Measurements from ENCODE around the gene TTK. TPM values are rescaled to one million over a fixed set of nuclear protein-coding genes. Genes with fewer than 3 reads are reported as not detected.

Gene TTK
- total RNA-seq, 1 donor from 2014 or later = 0.25 TPM

DNA sequence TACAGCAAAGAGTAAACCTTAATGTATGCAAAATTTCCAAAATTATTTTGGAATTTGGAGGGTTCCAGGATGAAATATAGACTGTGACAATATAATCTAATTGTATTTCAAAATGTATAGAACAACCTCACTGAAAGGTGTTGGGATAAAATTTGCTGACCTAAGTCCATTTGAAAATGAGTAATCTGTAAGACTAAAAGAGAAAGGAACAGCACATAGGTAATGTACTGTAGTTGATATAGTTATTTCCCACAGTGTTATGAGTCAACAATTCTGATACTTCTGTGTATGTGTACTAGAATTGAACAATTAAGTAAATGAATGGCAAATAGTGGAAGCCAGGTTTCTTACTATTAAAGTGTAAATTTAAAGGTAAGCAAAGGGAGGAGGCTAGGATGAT lies 33.3 kb upstream of the TTK start:
- intact Hi-C loops (cut with micrococcal nuclease) = no loop called here

GRCh38 chr6:79981652-79982051 lies 22.8 kb upstream of the TTK start:
- no peaks in the 10 kb centered on the region for H3K9me3 ChIP-seq (replicated peaks)
- no peak overlapping the region for H3K4me3 ChIP-seq
- no peaks in the 10 kb centered on the region for H3K4me1 ChIP-seq
- no peaks in the 10 kb centered on the region for H3K27me3 ChIP-seq (ENCODE audit: low read depth)
- H3K27ac ChIP-seq (replicated peaks) = no peak overlapping the region
- H3K36me3 ChIP-seq = no peaks in the 10 kb centered on the region
- no peak for DNase-seq
- TF ChIP-seq CTCF (IDR thresholded peaks at IDR 0.05; ENCODE audit: borderline replicate concordance) = no peak
- intact Hi-C loops (cut with micrococcal nuclease) = no loop called here

More for the DNA sequence above, 33.3 kb upstream of the TTK start:
- Histone ChIP-seq H3K4me3 (no peak overlapping the region), H3K9me3 (replicated peaks) (peaks cover 57% of the 10 kb centered on the region), H3K4me1 (no peaks in the 10 kb centered on the region), H3K27me3 (ENCODE audit: low read depth) (no peaks in the 10 kb centered on the region), H3K36me3 (no peaks in the 10 kb centered on the region), H3K27ac (replicated peaks) (no peak overlapping the region)
- no peak for DNase-seq
- TF ChIP-seq CTCF (IDR thresholded peaks at IDR 0.05; ENCODE audit: borderline replicate concordance) = no peak

DNA sequence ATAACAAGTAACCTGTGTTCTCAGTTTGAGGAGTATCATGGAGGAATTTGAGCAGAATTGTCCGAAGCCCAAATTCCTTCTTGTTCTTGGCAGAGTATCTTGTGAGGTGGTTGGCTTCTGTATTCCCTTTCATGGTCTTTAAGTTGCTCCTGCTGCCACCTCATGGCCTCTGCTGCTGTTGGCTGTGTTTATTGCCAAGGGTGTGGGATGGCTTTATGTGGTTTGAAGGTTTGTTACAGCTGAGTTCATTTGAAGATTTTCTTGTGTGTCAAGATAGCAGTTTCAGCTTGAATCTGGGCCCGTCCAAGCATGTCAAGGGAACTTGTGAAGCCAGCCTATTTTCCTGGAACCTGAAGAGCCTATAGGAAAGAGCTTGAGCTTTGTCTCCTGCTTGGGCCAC lies 20.2 kb upstream of the TTK start:
- no peaks in the 10 kb centered on the region for H3K27me3 ChIP-seq (ENCODE audit: low read depth)
- no peaks in the 10 kb centered on the region for H3K9me3 ChIP-seq (replicated peaks)
- H3K27ac ChIP-seq (replicated peaks) = no peak overlapping the region
- no peaks in the 10 kb centered on the region for H3K4me1 ChIP-seq
- H3K36me3 ChIP-seq = no peaks in the 10 kb centered on the region
- DNase-seq = no peak
- H3K4me3 ChIP-seq = no peak overlapping the region
- TF ChIP-seq CTCF (IDR thresholded peaks at IDR 0.05; ENCODE audit: borderline replicate concordance) = no peak
- intact Hi-C loops (cut with micrococcal nuclease) = no loop called here

DNA sequence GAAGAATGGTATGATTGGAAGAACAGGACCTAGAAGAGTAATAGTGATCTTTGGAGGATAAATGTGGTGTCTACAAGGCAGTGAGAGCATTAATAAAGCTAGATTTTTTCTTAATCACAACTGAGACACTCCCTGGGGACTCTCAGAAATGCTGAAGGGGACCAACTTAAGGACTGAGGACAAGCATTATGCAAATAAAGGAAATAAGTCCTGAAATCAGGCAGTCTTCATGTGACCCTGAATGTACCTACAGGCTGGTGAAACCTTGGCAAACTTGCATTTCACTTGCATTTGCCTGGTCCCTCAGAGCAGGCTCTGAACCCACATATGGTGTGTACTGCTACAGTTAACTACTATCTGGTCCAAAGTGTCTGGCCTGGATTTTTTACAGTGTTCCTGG lies 19.3 kb upstream of the TTK start:
- intact Hi-C loops (cut with micrococcal nuclease) = no loop called here
- DNase-seq = no peak
- H3K27me3 ChIP-seq (ENCODE audit: low read depth) = no peaks in the 10 kb centered on the region

GRCh38 chr6:79989641-79990040 lies 14.8 kb upstream of the TTK start:
- Histone ChIP-seq H3K27me3 (ENCODE audit: low read depth) (no peaks in the 10 kb centered on the region), H3K9me3 (replicated peaks) (peaks cover 5% of the 10 kb centered on the region)
- intact Hi-C loops (cut with micrococcal nuclease) = no loop called here

More for the DNA sequence above, 19.3 kb upstream of the TTK start:
- Histone ChIP-seq H3K4me1 (no peaks in the 10 kb centered on the region), H3K27ac (replicated peaks) (no peak overlapping the region), H3K36me3 (no peaks in the 10 kb centered on the region), H3K9me3 (replicated peaks) (no peaks in the 10 kb centered on the region), H3K4me3 (no peak overlapping the region)
- TF ChIP-seq CTCF (IDR thresholded peaks at IDR 0.05; ENCODE audit: borderline replicate concordance) = no peak

More at GRCh38 chr6:79989641-79990040, 14.8 kb upstream of the TTK start:
- TF ChIP-seq CTCF (IDR thresholded peaks at IDR 0.05; ENCODE audit: borderline replicate concordance) = no peak
- H3K4me3 ChIP-seq = no peak overlapping the region
- no peak overlapping the region for H3K27ac ChIP-seq (replicated peaks)
- H3K4me1 ChIP-seq = no peaks in the 10 kb centered on the region
- no peaks in the 10 kb centered on the region for H3K36me3 ChIP-seq
- DNase-seq = no peak
